CD4-positive, alpha-beta T cell treated with Interleukin-15 for 4 hours (primary cell): ENCODE measurements around the gene SCEL.
"Not testable (repeated sequence)": the region's sequence is repeated elsewhere in the genome, so short reads cannot be mapped to it uniquely, and the experiment has no call there.

Source experiments
- DNase-seq: peaks from one replicate; pipeline ENCODE4 v3.0.0-alpha.2; 2020; ENCODE audit warnings: low spot score

The SCEL gene

GRCh38 chr13:77558016-77558415, 22.5 kb downstream of the SCEL start:
- no peak for DNase-seq

- no peak for DNase-seq
These were observed 27.6 kb downstream of the SCEL start for GRCh38 chr13:77563111-77563510.

- DNase-seq = peak; percentile 3
These were observed 30.1 kb downstream of the SCEL start for GRCh38 chr13:77565635-77566034.

- no peak for DNase-seq
These were observed 36.5 kb downstream of the SCEL start for GRCh38 chr13:77571956-77572355.

GRCh38 chr13:77574096-77574495, 38.6 kb downstream of the SCEL start:
- no peak for DNase-seq

- DNase-seq = no peak
These were observed 44.5 kb downstream of the SCEL start for GRCh38 chr13:77579959-77580358.

GRCh38 chr13:77580748-77581147, 45.2 kb downstream of the SCEL start:
- DNase-seq = no peak

GRCh38 chr13:77583581-77583980, 48.1 kb downstream of the SCEL start:
- no peak for DNase-seq

GRCh38 chr13:77584106-77584505, 48.6 kb downstream of the SCEL start:
- no peak for DNase-seq

GRCh38 chr13:77595166-77595810, 59.8 kb downstream of the SCEL start:
- no peak for DNase-seq

- no peak for DNase-seq
These were observed 61.3 kb downstream of the SCEL start for GRCh38 chr13:77596777-77597176.

- DNase-seq = no peak
These were observed 63.8 kb downstream of the SCEL start for GRCh38 chr13:77599351-77599750.

- DNase-seq = no peak
These were observed 65.2 kb downstream of the SCEL start for GRCh38 chr13:77600701-77601100.

- DNase-seq = no peak
These were observed 75.6 kb downstream of the SCEL start for GRCh38 chr13:77611068-77611467.

GRCh38 chr13:77616027-77616426, 80.5 kb downstream of the SCEL start:
- no peak for DNase-seq

GRCh38 chr13:77619655-77620054, 84.1 kb downstream of the SCEL start:
- DNase-seq = no peak

- DNase-seq = no peak
These were observed 84.6 kb downstream of the SCEL start for GRCh38 chr13:77620138-77620537.

GRCh38 chr13:77623806-77624205, 88.3 kb downstream of the SCEL start:
- no peak for DNase-seq

- no peak for DNase-seq
These were observed 92.7 kb downstream of the SCEL start for GRCh38 chr13:77628170-77628569.

- no peak for DNase-seq
These were observed 102.1 kb downstream of the SCEL start for GRCh38 chr13:77637588-77637987.

- no peak for DNase-seq
These were observed 114.9 kb downstream of the SCEL start for GRCh38 chr13:77650409-77650808.

- DNase-seq = no peak
These were observed 117.8 kb downstream of the SCEL start for GRCh38 chr13:77653301-77653700.

- DNase-seq = not testable (repeated sequence)
These were observed 124.5 kb downstream of the SCEL start for GRCh38 chr13:77660016-77660415.

GRCh38 chr13:77660841-77661250, 125.3 kb downstream of the SCEL start:
- DNase-seq = no peak

GRCh38 chr13:77662301-77662700, 126.8 kb downstream of the SCEL start:
- DNase-seq = not testable (repeated sequence)
